T47D (cell line): ENCODE measurements around the gene VIPR2.

Source experiments
- DNase-seq, 2 experiments: peaks; one replicate each; pipeline versions ENCODE4 v3.0.0 to v3.0.0-alpha.2; 2011 to 2012; ENCODE audit warnings: low read depth in 1 of 2, low spot score in 1 of 2
- JUND ChIP-seq: IDR thresholded peaks from 2 replicates; pipeline ENCODE4 v1.6.1; 2012; ENCODE audit warnings: low read depth
- in situ Hi-C: cut with HindIII; loops from 2 replicates; pipeline ENCODE4 v1.10.0; 2016; ENCODE audit warnings: low sequenced_read_pairs, low pct_unique_long_range_greater_than_20kb

The VIPR2 gene

GRCh38 chr7:159033473-159033825 is 111.2 kb downstream of the VIPR2 start:
- no peak for TF ChIP-seq JUND
- no peak for DNase-seq
- in situ Hi-C loops, result no loop called here

- DNase-seq, result no peak
- no peak for TF ChIP-seq JUND
- in situ Hi-C loops, result no loop called here
Observed at GRCh38 chr7:159032753-159033472, 111.8 kb downstream of the VIPR2 start.

GRCh38 chr7:159032322-159032721 is 112.3 kb downstream of the VIPR2 start:
- no peak for DNase-seq
- in situ Hi-C loops, result no loop called here
- TF ChIP-seq JUND, result no peak

GRCh38 chr7:159031750-159032149 is 112.9 kb downstream of the VIPR2 start:
- no peak for DNase-seq
- in situ Hi-C loops, result no loop called here
- TF ChIP-seq JUND, result no peak

- TF ChIP-seq JUND, result no peak
- in situ Hi-C loops, result no loop called here
- DNase-seq, result no peak
Observed at GRCh38 chr7:159031135-159031701, 113.4 kb downstream of the VIPR2 start.

GRCh38 chr7:159030490-159031134 is 114.1 kb downstream of the VIPR2 start:
- no peak for TF ChIP-seq JUND
- in situ Hi-C loops, result no loop called here
- DNase-seq, result peak; percentile 54 to 66

- in situ Hi-C loops, result no loop called here
- TF ChIP-seq JUND, result no peak
- DNase-seq, result no peak
Observed at GRCh38 chr7:159028508-159029401, 115.9 kb downstream of the VIPR2 start.

GRCh38 chr7:159027789-159028507 is 116.7 kb downstream of the VIPR2 start:
- no peak for TF ChIP-seq JUND
- peak; percentile 69 for DNase-seq
- in situ Hi-C loops, result no loop called here

GRCh38 chr7:159027056-159027788 is 117.4 kb downstream of the VIPR2 start:
- DNase-seq, result peak; percentile 39 to 64
- in situ Hi-C loops, result no loop called here
- TF ChIP-seq JUND, result no peak

GRCh38 chr7:159026271-159027055 is 118.2 kb downstream of the VIPR2 start:
- no peak for TF ChIP-seq JUND
- no peak for DNase-seq

More at GRCh38 chr7:159026271-159027055, 118.2 kb downstream of the VIPR2 start:
- in situ Hi-C loops, result no loop called here
